T-helper 17 cell (primary cell): Measurements from ENCODE around the gene ARID5B. TPM values are rescaled to one million over a fixed set of nuclear protein-coding genes. Genes with fewer than 3 reads are reported as not detected.

Experiments
- ATAC-seq: fragments of 150-1000 bp; cut with Tn5 transposase; 2 replicates; pipeline ENCODE4 v1.10.0; 2021; ENCODE audit warnings: mild to moderate bottlenecking, moderate library complexity
- DNase-seq, 3 donors: peaks; one replicate each; pipeline versions ENCODE4 v3.0.0 to v3.0.0-alpha.2; 2020 to 2021
- H3K9me3 ChIP-seq: one replicate; pipeline ENCODE4 v1.7.0; 2013; ENCODE audit warnings: low read length, mild to moderate bottlenecking; ENCODE audit not compliant: control insufficient read depth, poor library complexity, severe bottlenecking
- H3K27ac Mint-ChIP-seq: one replicate; pipeline ENCODE4 v1.8.0; 2022; ENCODE audit warnings: mild to moderate bottlenecking, moderate library complexity, mixed read lengths
- H3K27me3 Mint-ChIP-seq: one replicate; pipeline ENCODE4 v1.8.0; 2022; ENCODE audit warnings: mixed read lengths
- H3K36me3 Mint-ChIP-seq: one replicate; pipeline ENCODE4 v1.8.0; 2022; ENCODE audit warnings: low read depth, mixed read lengths
- H3K4me1 Mint-ChIP-seq: one replicate; pipeline ENCODE4 v1.8.0; 2022; ENCODE audit warnings: mild to moderate bottlenecking, mixed read lengths
- H3K4me3 Mint-ChIP-seq: one replicate; pipeline ENCODE4 v1.8.0; 2022; ENCODE audit warnings: mild to moderate bottlenecking, moderate library complexity, mixed read lengths
- total RNA-seq, 4 donors: library from RNA in 2 of 4; stranded (reverse) in 2 of 4; gene quantifications; one replicate each; pipeline ENCODE4 v1.2.3 and lab custom pipeline; 2022 to 2026

ARID5B gene
- total RNA-seq, 2 donors from 2014 or later: 58.2 to 67.6 TPM

GRCh38 chr10:61903221-61903927 lies 1.9 kb downstream of the ARID5B start:
- no peaks in the 10 kb centered on the region for H3K9me3 ChIP-seq
- peak overlapping the region; percentile 93 for H3K27ac Mint-ChIP-seq
- peaks cover 30% of the 10 kb centered on the region for H3K4me1 Mint-ChIP-seq
- peak overlapping the region; percentile 93 for H3K4me3 Mint-ChIP-seq
- peak; percentile 56 for ATAC-seq
- H3K27me3 Mint-ChIP-seq: no peaks in the 10 kb centered on the region
- H3K36me3 Mint-ChIP-seq: peaks cover 4% of the 10 kb centered on the region
- DNase-seq: peak; percentile 46 to 56 (median 51)

DNA sequence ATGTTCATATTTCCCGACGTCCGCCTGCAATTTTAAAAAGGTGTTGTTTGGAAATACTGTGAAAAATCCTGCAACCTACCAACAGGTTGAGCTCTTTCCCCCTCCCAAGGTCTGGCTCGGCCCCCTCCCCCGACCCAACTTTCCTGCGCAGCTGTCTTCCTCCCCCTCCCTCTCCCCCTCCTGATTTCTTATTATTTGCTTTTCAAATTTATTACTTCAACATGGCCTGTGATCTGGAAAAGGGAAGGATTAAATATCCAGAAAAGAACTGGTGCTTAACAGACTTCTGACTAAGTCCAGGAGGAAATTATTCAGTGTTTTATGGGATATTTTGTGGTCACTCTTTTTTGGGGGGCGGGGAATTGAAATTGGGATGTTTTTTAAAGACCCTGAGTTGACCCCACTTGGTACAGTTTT lies 2.4 kb downstream of the ARID5B start:
- no peaks in the 10 kb centered on the region for H3K9me3 ChIP-seq
- Mint-ChIP-seq H3K36me3 (peaks cover 4% of the 10 kb centered on the region), H3K4me1 (peaks cover 26% of the 10 kb centered on the region), H3K27me3 (no peaks in the 10 kb centered on the region), H3K4me3 (peak overlapping the region; percentile 93), H3K27ac (peak overlapping the region; percentile 93)
- no peak for ATAC-seq
- DNase-seq: no peak

GRCh38 chr10:61904733-61905725 lies 3.5 kb downstream of the ARID5B start:
- DNase-seq: peak in 1 of 3 donors; percentile 12
- Mint-ChIP-seq H3K27ac (peak overlapping the region; percentile 93), H3K27me3 (no peaks in the 10 kb centered on the region), H3K36me3 (peaks cover 8% of the 10 kb centered on the region), H3K4me3 (peak overlapping the region; percentile 93), H3K4me1 (peaks cover 18% of the 10 kb centered on the region)
- ATAC-seq: no peak
- H3K9me3 ChIP-seq: no peaks in the 10 kb centered on the region

DNA sequence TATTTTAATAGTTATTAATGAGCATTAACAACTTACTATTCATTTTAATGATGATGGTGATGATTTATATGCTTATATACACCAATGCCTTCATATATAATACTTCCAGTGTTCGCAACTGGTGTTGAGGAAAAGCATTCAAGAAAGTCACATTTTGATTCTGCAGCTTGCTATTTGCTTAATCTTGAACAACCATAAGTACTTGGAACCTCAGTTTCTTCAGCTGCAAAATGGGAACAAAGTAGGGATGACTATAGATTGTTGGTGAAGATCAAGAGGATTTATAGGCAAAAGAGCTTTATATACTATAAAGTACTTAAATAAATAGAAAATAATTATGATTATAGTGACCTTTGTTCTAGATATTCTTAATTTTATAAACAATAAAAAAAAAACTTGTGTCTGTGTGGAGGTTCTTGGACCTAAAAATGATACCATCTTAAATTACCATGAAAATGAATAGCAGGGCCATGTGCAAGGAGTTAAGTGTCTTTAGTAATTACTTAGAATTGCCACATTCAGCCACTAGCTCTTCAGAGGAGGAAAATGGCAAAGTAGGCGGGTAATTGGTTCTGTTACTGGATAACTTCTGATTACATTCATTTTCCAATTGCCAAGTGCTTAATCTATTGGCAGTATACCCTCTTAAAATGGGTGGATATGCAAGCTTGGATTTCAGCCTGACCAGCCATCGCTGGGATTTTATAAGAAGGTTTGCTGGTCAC lies 4.5 kb downstream of the ARID5B start:
- DNase-seq (no peak), ATAC-seq (no peak)
- no peaks in the 10 kb centered on the region for H3K9me3 ChIP-seq
- Mint-ChIP-seq H3K27ac (no peak overlapping the region), H3K36me3 (peaks cover 8% of the 10 kb centered on the region), H3K27me3 (no peaks in the 10 kb centered on the region), H3K4me3 (no peak overlapping the region), H3K4me1 (peaks cover 19% of the 10 kb centered on the region)

GRCh38 chr10:61906562-61906901 lies 5.0 kb downstream of the ARID5B start:
- H3K36me3 Mint-ChIP-seq: peaks cover 8% of the 10 kb centered on the region
- DNase-seq (no peak), ATAC-seq (no peak)
- H3K27me3 Mint-ChIP-seq: no peaks in the 10 kb centered on the region
- H3K4me1 Mint-ChIP-seq: peaks cover 18% of the 10 kb centered on the region
- no peaks in the 10 kb centered on the region for H3K9me3 ChIP-seq
- H3K27ac Mint-ChIP-seq: no peak overlapping the region
- H3K4me3 Mint-ChIP-seq: no peak overlapping the region

GRCh38 chr10:61907011-61907410 lies 5.5 kb downstream of the ARID5B start:
- H3K9me3 ChIP-seq: no peaks in the 10 kb centered on the region
- Mint-ChIP-seq H3K4me3 (no peak overlapping the region), H3K27ac (no peak overlapping the region), H3K36me3 (peaks cover 8% of the 10 kb centered on the region), H3K27me3 (no peaks in the 10 kb centered on the region), H3K4me1 (peaks cover 20% of the 10 kb centered on the region)
- DNase-seq (no peak), ATAC-seq (no peak)

DNA sequence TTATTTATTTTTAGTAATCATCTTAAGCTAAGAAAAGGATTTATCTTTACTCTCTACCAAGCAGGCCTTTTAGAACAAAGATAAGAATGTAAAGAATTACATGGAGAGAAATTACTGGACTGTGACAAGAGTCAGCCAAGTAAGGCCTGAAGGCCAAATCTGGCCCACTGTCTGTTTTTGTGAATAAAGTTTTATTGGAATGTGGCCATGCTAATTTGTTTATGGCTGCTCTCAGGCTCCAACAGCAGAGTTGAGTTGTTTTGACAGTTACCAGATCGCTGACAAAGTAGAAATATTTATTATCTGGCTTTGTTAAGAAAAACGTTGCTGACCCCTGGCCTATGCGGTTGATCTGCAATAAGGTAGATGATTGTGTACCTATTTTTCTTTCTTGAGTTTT lies 6.1 kb downstream of the ARID5B start:
- H3K27me3 Mint-ChIP-seq: no peaks in the 10 kb centered on the region
- no peak for ATAC-seq
- DNase-seq: no peak
- no peaks in the 10 kb centered on the region for H3K9me3 ChIP-seq
- peaks cover 5% of the 10 kb centered on the region for H3K36me3 Mint-ChIP-seq
- H3K4me3 Mint-ChIP-seq: no peak overlapping the region
- no peak overlapping the region for H3K27ac Mint-ChIP-seq
- peaks cover 18% of the 10 kb centered on the region for H3K4me1 Mint-ChIP-seq

DNA sequence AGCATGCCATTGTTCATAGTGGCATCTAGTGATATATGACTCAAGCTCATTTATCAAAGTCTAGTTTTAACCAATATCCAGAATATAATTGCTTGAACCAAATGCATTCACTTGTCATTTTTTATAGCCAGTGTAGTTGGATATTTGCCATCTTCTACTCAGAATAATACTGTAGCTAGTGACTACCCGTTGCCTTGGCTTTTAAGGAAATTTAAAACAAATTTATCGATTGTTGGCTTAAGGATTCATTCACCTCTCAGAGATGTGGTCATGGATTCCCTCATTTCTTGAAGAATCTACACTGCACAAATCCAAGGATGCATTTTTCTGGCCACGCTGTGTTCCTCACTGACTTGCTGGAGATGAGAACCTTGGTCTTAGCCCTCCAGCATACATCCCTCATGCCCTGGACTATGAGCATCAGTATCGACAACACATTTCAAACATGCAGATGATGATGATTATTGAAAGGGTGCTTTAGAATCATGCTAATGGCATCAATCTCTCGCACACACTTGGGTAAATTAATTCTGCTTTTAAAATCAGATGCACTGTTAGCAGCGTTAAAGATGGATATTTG lies 8.8 kb downstream of the ARID5B start:
- ATAC-seq (no peak), DNase-seq (no peak)
- H3K27me3 Mint-ChIP-seq: no peaks in the 10 kb centered on the region
- H3K9me3 ChIP-seq: no peaks in the 10 kb centered on the region
- H3K4me1 Mint-ChIP-seq: peaks cover 17% of the 10 kb centered on the region
- no peak overlapping the region for H3K4me3 Mint-ChIP-seq
- H3K36me3 Mint-ChIP-seq: peaks cover 6% of the 10 kb centered on the region
- no peak overlapping the region for H3K27ac Mint-ChIP-seq

DNA sequence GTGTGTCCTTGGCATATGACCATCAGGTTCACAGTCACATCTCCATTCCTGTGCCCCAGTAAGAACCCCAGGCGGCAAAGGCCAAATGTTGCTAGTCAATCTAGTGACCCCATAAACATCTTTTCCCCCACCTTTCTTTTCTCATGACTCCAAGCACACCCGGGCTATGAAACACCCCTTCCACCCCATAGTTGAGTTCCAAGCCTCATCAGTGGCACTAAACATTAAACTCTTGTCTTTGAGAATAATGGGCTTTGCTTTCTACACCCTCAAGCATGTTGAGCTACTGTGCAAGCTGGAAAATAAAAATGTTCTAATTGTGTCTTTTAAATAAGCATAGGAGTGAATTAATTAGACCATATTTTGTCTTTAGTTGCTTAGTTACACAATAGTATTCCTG lies 9.4 kb downstream of the ARID5B start:
- no peak overlapping the region for H3K27ac Mint-ChIP-seq
- no peak for DNase-seq
- H3K36me3 Mint-ChIP-seq: peaks cover 7% of the 10 kb centered on the region
- peaks cover 15% of the 10 kb centered on the region for H3K4me1 Mint-ChIP-seq
- H3K9me3 ChIP-seq: no peaks in the 10 kb centered on the region
- no peak overlapping the region for H3K4me3 Mint-ChIP-seq
- ATAC-seq: no peak
- H3K27me3 Mint-ChIP-seq: no peaks in the 10 kb centered on the region

DNA sequence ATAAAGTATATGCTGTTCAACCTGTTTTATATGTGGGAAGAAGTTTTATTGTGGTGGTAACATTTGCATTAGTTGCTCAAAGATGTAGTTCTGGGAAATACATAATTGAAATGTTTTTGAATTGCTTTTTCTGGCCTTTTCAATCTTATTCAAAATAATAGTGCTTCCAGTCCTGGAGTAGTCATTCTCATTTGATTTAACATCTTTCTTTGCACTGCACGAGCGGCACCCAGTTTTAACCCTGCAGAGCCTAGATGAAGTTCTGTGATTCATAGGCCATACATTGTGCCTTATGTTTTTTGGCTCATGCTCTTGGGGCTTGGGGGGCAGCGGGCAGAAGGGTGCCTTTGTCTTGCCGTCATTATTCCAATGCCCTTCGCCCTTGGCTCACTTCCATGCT lies 9.9 kb downstream of the ARID5B start:
- Mint-ChIP-seq H3K27me3 (no peaks in the 10 kb centered on the region), H3K4me3 (no peak overlapping the region), H3K36me3 (peaks cover 7% of the 10 kb centered on the region), H3K4me1 (peaks cover 15% of the 10 kb centered on the region), H3K27ac (no peak overlapping the region)
- DNase-seq (no peak), ATAC-seq (no peak)
- H3K9me3 ChIP-seq: no peaks in the 10 kb centered on the region

GRCh38 chr10:61912981-61913380 lies 11.5 kb downstream of the ARID5B start:
- no peaks in the 10 kb centered on the region for H3K27me3 Mint-ChIP-seq
- H3K4me3 Mint-ChIP-seq: peak overlapping the region; percentile 52
- H3K4me1 Mint-ChIP-seq: peaks cover 15% of the 10 kb centered on the region
- H3K27ac Mint-ChIP-seq: no peak overlapping the region
- H3K36me3 Mint-ChIP-seq: peaks cover 7% of the 10 kb centered on the region
- no peak for DNase-seq
- no peak for ATAC-seq
- H3K9me3 ChIP-seq: no peaks in the 10 kb centered on the region

DNA sequence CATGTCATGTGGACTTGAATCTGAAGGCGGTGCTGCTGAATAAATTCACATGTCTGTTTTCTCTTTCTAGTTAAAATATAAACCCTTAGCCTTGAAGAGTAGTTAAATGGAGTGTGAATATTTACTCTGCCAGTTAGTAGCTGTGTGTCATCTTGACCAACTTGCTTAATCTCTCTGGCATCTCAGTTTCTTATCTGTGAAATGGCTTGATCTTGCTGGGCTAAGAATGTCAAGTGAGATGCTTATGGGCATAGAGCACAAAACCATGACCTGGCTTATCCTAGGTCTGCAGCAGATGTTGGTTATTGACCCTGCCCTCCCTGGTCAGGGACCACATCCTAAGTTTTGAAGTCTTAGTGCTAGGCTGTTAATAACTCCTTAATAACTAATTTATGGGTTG lies 16.6 kb downstream of the ARID5B start:
- no peak for ATAC-seq
- no peaks in the 10 kb centered on the region for H3K27me3 Mint-ChIP-seq
- peaks cover 16% of the 10 kb centered on the region for H3K4me1 Mint-ChIP-seq
- DNase-seq: no peak
- H3K27ac Mint-ChIP-seq: no peak overlapping the region
- peaks cover 8% of the 10 kb centered on the region for H3K36me3 Mint-ChIP-seq
- H3K9me3 ChIP-seq: no peaks in the 10 kb centered on the region
- no peak overlapping the region for H3K4me3 Mint-ChIP-seq

DNA sequence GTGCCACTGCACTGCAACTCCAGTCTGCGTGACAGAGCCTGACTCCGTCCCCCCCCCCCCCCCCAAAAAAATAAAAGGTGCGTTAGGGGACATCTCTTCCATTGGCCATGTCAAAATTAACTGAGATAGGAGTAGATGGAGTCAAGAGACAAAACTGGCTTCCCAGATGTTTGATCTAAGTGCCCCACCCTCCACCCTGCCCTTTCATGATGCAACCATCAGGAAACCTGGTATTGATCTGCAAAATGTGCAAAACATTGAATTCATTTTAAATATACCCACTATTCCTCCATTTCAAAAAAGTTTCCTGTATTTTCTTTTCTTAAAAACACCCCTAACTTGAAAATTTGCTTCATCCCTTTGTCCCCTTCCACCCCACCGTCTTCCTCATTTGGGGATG lies 17.5 kb downstream of the ARID5B start:
- DNase-seq (no peak), ATAC-seq (no peak)
- Mint-ChIP-seq H3K36me3 (peaks cover 9% of the 10 kb centered on the region), H3K4me1 (peaks cover 21% of the 10 kb centered on the region), H3K4me3 (no peak overlapping the region), H3K27ac (no peak overlapping the region), H3K27me3 (no peaks in the 10 kb centered on the region)
- no peaks in the 10 kb centered on the region for H3K9me3 ChIP-seq
